GM10266 (cell line): ENCODE data around the gene MAP2K6.
A peak's percentile ranks its signal among the peaks of the same experiment; 100 is the strongest.

Experiments
- DNase-seq: peaks from one replicate; pipeline ENCODE4 v3.0.0; 2012; ENCODE audit errors: extremely low spot score
- TF ChIP-seq, protein P1 (sequence below): IDR thresholded peaks from 2 replicates; pipeline ENCODE4 v1.5.1; 2012; ENCODE audit warnings: mild to moderate bottlenecking, low read depth; ENCODE audit not compliant: control insufficient read depth, insufficient read depth; ENCODE audit errors: missing control alignments

Gene MAP2K6

DNA sequence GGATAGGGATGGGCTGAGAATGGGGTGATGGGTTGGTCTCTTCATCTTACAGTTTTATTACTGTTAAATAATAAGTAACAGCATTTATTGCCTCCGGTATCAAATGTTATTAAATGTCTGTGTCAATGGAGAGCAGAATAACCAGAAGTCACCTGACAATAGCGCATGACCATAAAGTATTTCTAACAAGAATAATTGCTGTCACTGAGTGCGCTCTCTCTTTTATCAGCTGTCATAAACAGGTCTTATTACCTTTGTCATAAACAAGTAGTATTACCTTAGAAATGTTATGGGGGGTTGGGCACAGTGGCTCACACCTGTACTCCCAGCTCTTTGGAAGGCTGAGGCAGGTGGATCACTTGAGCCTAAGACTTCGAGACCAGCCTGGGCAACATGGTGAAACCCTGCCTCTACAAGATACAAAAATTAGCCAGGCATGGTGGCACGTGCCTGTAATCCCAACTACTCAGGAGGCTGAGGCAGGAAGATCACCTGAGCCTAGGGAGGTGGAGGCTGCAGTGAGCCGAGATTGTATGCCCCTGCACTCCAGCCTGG is 120.6 kb downstream of the MAP2K6 start:
- TF ChIP-seq, protein P1, sequence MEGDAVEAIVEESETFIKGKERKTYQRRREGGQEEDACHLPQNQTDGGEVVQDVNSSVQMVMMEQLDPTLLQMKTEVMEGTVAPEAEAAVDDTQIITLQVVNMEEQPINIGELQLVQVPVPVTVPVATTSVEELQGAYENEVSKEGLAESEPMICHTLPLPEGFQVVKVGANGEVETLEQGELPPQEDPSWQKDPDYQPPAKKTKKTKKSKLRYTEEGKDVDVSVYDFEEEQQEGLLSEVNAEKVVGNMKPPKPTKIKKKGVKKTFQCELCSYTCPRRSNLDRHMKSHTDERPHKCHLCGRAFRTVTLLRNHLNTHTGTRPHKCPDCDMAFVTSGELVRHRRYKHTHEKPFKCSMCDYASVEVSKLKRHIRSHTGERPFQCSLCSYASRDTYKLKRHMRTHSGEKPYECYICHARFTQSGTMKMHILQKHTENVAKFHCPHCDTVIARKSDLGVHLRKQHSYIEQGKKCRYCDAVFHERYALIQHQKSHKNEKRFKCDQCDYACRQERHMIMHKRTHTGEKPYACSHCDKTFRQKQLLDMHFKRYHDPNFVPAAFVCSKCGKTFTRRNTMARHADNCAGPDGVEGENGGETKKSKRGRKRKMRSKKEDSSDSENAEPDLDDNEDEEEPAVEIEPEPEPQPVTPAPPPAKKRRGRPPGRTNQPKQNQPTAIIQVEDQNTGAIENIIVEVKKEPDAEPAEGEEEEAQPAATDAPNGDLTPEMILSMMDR = no peak
- DNase-seq = no peak

DNA sequence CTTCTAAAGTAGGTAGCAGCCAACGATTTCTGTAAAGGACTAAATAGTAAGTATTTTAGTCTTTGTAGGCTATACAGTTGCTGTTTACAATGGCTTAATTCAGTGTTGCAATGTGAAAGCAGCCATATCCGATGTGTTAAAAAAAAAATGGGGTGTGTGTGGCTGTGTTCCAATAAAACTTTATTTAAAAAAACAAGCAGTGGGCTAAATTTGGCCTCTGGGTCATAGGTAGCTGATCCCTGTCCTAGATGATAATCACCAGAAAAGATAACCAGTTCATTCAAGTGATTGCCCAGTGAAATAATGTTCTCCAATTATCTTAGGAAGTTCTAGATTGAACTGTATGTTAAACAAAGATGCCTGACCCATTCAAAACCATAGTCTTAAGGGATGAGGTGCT is 124.3 kb downstream of the MAP2K6 start:
- TF ChIP-seq, protein P1 = no peak
- no peak for DNase-seq

DNA sequence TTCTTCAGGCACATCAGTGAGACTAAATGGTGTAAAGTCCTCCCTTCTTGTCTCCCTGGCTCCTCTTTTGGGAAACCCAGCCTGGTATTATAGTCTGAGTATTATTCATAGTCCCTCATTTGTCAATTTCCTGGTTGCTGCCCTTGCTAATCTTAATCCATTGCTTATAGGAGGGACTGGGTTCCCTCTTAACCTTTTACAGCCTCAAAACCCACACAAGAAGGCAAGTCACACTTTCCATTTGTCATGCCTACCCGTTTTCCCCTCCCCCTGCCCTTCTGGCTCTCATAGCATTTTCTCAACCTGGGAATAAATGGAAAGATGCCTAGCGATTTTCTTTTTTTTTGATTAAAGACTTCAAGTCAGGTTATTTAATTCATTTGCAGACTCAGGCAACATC is 124.8 kb downstream of the MAP2K6 start:
- DNase-seq = no peak
- TF ChIP-seq, protein P1 = no peak

DNA sequence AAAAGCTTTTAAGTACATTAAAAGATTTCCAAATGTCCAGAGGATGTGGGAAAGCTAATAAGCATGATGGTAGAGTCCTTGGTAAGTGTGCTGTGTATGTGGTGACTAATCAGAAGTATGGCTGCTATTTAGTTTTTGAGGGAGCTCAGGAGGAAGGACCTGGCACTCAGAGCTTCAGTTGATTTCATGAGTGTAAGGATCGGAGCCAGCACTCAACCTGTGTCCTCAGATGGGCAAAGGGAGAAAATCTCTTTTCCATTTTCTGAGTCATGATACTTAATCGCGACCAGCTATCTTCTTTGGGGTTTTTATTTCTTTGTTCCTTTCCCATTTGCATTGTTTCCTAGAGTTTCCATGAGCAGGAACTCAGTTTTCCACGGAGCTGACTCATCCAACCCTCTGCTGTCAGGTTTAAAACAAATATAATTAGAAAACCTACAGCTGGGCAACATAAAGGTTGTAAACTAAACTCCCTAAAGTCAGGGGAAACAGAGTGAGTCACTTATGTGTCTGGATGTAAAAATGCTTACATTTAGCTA is 125.4 kb downstream of the MAP2K6 start:
- no peak for DNase-seq
- TF ChIP-seq, protein P1 = no peak

DNA sequence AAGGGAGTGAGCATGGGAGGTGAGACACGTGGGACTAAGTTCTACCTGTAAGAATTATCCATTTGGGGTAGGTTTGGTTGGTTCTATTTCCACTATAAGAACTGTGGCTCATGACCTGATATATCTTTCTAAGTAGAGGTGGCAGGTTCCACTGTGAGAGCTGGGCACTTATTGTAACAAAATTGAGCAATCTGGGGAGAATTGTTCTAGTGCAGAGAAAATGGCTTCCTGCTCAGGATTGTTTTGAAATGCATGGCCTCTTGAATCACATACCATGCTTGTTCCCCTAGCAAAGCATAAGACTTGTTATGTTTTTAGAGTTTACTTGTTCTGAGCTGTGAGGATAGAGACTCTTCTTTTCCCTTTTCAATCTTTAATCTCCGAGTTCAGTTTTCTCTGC is 125.9 kb downstream of the MAP2K6 start:
- TF ChIP-seq, protein P1 = no peak
- DNase-seq = no peak

DNA sequence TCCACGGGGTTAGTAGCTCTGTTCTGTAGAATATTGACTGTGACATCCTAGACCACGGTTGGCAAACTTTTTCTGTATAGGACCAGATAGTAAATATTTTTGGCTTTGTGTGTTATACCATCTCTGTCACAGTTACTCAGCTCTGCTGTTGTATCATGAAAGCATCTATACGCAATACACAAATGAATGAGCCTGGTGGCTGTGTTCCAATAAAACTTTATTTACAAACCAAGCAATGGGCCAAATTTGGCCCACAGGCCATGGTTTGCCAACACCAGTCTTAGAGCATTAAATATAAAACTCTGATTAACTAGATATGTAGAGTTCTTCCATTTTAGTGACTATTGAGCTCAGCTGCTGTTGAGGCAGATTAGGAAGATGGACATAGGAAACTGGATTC is 132.7 kb downstream of the MAP2K6 start:
- TF ChIP-seq, protein P1 = no peak
- no peak for DNase-seq

DNA sequence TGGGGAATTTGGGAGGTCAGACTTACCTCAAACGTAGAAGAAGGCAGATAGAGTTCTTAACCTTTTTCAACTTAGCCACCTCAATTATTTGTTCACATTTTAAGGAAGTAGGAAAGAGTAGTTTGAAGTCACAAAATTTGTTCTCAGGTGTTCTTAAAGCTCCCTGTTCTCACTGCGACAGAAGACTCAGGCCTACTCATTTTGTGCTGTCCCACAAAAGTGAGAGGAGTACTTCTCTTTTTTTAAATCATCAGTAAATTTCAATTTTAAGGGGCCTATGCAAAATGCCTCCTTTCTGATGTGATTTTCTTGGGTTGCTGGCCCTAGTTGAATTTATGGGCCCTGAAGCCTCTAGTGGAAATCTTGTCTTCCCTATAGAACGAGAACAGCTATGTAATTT is 133.4 kb downstream of the MAP2K6 start:
- TF ChIP-seq, protein P1 = no peak
- DNase-seq = peak; percentile 6
